GM23338 (cell line): ENCODE measurements around the gene GJB3. TPM values are rescaled to one million over a fixed set of nuclear protein-coding genes. Genes with fewer than 3 reads are reported as not detected.
"Not testable (repeated sequence)": the region's sequence is repeated elsewhere in the genome, so short reads cannot be mapped to it uniquely, and the experiment has no call there.

Source experiments
- ATAC-seq: fragments of 200-7000 bp; cut with Tn5 transposase; 3 replicates; pipeline ENCODE4 v1.9.1; 2020
- DNase-seq: peaks from one replicate; pipeline ENCODE4 v3.0.0-alpha.2; 2015; ENCODE audit warnings: low spot score
- H2AFZ ChIP-seq: fragments of 200-600 bp; sonication (generic); 2 replicates; pipeline ENCODE4 v1.8.0; 2016; ENCODE audit warnings: antibody characterized with exemption, mild to moderate bottlenecking, moderate library complexity
- H3F3A ChIP-seq: fragments of 200-600 bp; sonication (generic); replicated peaks from 2 replicates; pipeline ENCODE4 v1.8.0; 2017; ENCODE audit warnings: antibody characterized with exemption, mixed run types, low read depth
- H3K27ac ChIP-seq: fragments of 200-600 bp; sonication (generic); 2 replicates; pipeline ENCODE4 v1.6.1; 2016; ENCODE audit warnings: low read depth
- H3K27me3 ChIP-seq: fragments of 200-600 bp; sonication (generic); 2 replicates; pipeline ENCODE4 v1.8.0; 2016; ENCODE audit warnings: mild to moderate bottlenecking, mixed run types, moderate library complexity; ENCODE audit not compliant: insufficient read depth
- H3K36me3 ChIP-seq: fragments of 200-600 bp; sonication (generic); 2 replicates; pipeline ENCODE4 v1.8.0; 2016; ENCODE audit warnings: mild to moderate bottlenecking; ENCODE audit not compliant: insufficient read depth
- H3K4me1 ChIP-seq: fragments of 200-600 bp; sonication (generic); 2 replicates; pipeline ENCODE4 v1.8.0; 2016; ENCODE audit warnings: mild to moderate bottlenecking, moderate library complexity; ENCODE audit not compliant: insufficient read depth
- H3K4me2 ChIP-seq: fragments of 200-600 bp; sonication (generic); 2 replicates; pipeline ENCODE4 v1.7.1; 2017; ENCODE audit warnings: mixed run types
- H3K4me3 ChIP-seq: fragments of 200-600 bp; sonication (generic); 2 replicates; pipeline ENCODE4 v1.6.1; 2016; ENCODE audit warnings: mixed run types
- H3K79me2 ChIP-seq: fragments of 200-600 bp; sonication (generic); replicated peaks from 2 replicates; pipeline ENCODE4 v1.8.0; 2017; ENCODE audit warnings: mild to moderate bottlenecking; ENCODE audit not compliant: insufficient read depth
- H3K9me2 ChIP-seq: fragments of 200-600 bp; sonication (generic); 2 replicates; pipeline ENCODE4 v1.8.0; 2017; ENCODE audit not compliant: insufficient read depth
- H4K20me1 ChIP-seq: fragments of 200-600 bp; sonication (generic); replicated peaks from 2 replicates; pipeline ENCODE4 v1.8.0; 2017; ENCODE audit warnings: mild to moderate bottlenecking; ENCODE audit not compliant: insufficient read depth
- H3K27ac Mint-ChIP-seq: 2 replicates; pipeline ENCODE4 v1.8.0; 2020; ENCODE audit warnings: inconsistent platforms, mild to moderate bottlenecking, moderate library complexity, mixed read lengths
- H3K27me3 Mint-ChIP-seq: 3 replicates; pipeline ENCODE4 v1.8.0; 2022; ENCODE audit warnings: low read depth, mild to moderate bottlenecking, moderate library complexity, mixed read lengths, inconsistent platforms; ENCODE audit not compliant: insufficient read depth, poor library complexity
- H3K36me3 Mint-ChIP-seq: 3 replicates; pipeline ENCODE4 v1.8.0; 2021; ENCODE audit warnings: low read depth, mild to moderate bottlenecking, inconsistent platforms, moderate library complexity, mixed read lengths
- H3K4me1 Mint-ChIP-seq: 3 replicates; pipeline ENCODE4 v1.8.0; 2020; ENCODE audit warnings: mild to moderate bottlenecking, inconsistent platforms, mixed read lengths
- H3K4me3 Mint-ChIP-seq: 3 replicates; pipeline ENCODE4 v1.8.0; 2021; ENCODE audit warnings: moderate library complexity, mild to moderate bottlenecking, inconsistent platforms, mixed read lengths
- H3K9me3 Mint-ChIP-seq: 3 replicates; pipeline ENCODE4 v1.8.0; 2020; ENCODE audit warnings: moderate library complexity, mild to moderate bottlenecking, inconsistent platforms, mixed read lengths
- ETS1 ChIP-seq: IDR thresholded peaks from 2 replicates; pipeline ENCODE4 v1.6.1; 2016; ENCODE audit warnings: antibody characterized with exemption
- EZH2 ChIP-seq: fragments of 200-600 bp; sonication (generic); IDR thresholded peaks from one replicate; pipeline ENCODE4 v1.8.0; 2017; ENCODE audit warnings: antibody characterized with exemption, mild to moderate bottlenecking, low read depth; ENCODE audit not compliant: unreplicated experiment
- NANOG ChIP-seq: IDR thresholded peaks from 2 replicates; pipeline ENCODE4 v1.6.1; 2016; ENCODE audit warnings: antibody characterized with exemption, borderline replicate concordance
- POLR2AphosphoS5 ChIP-seq: IDR thresholded peaks from 2 replicates; pipeline ENCODE4 v1.6.1; 2016; ENCODE audit warnings: antibody characterized with exemption, low read depth
- ZNF462 ChIP-seq: fragments of 250-450 bp; sonication (Bioruptor Pico); IDR thresholded peaks from 2 replicates; pipeline ENCODE4 v1.5.0; 2020; ENCODE audit warnings: mild to moderate bottlenecking, moderate library complexity
- long read RNA-seq: library from polyadenylated mRNA; unstranded; transcript quantifications from one replicate; pipeline ENCODE4 v2.0.0, GENCODE V29; 2020; ENCODE audit not compliant: unreplicated experiment
- polyA plus RNA-seq: library from polyadenylated mRNA; unstranded; fragments of >200 nt; fragmentation: Nextera tagmentation; extraction: Ambion mirVana; gene quantifications from 2 replicates; pipeline ENCODE4 v1.2.1, GENCODE V29; 2016
- total RNA-seq: library from RNA; depleted of rRNA; stranded (reverse); fragments of >200 nt; shearing (Covaris generic); gene quantifications from 2 replicates; pipeline ENCODE4 v1.2.3, GENCODE V29; 2014; rRNA removed
- TF ChIP-seq, protein P1 (sequence below), 2 experiments: fragments of 200-600 bp in 1 of 2; sonication (generic) in 1 of 2; conservative IDR thresholded peaks; 2 replicates each; pipeline versions ENCODE4 v1.5.1 to v1.6.1; 2016 to 2017; ENCODE audit warnings: antibody characterized with exemption in 2 of 2, low read depth in 2 of 2, mild to moderate bottlenecking in 2 of 2, moderate library complexity in 1 of 2

GJB3 gene
- total RNA-seq (0.31 and 0.50 TPM in 2 replicates), polyA plus RNA-seq (0.26 and 0.47 TPM in 2 replicates)
- long read RNA-seq = 0 reads

DNA sequence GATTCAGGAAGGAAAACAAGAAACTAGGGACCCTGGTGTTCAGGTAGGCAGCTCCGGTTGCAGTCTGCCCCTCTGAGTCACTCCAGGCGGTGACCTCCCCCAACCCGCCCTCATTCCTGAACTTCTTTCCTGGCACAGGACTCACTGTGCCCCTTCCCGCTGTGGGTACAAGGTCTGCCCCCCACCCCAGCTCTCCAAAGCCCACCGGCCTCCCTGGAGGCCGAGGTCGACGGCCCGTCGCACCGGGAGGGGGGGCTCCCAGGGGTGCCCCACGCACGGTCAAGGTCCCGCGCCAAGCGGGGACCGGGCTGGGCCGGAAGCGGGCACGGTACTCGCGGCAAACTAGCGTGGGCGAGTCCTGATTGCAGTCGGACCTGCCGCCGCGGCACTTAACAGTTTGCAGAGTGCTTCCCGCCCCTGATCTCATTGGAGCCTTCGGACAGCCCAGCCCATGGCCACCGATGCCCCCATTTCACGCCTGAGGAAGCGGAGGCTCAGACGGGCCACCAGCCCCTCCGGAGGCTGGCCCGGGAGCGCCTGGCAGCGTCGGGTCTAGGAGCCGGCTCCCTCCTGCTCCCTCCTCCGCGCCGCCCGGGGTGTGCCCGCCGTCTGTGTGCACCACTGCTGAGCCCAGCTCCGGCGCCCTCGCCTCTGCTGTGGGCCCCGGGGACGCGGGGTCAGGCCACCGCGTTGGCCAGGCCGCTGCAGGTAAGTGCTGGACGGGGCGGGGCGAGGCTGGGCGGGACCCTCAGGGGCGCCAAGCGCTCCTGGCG is at the start of gene GJB3:
Gene GJB3, plus strand, starts transcription at position 144 of the 773 bp plus-strand sequence. CDS start 3,549 bp downstream, outside the sequence.
- H3K4me2 ChIP-seq = peak within 1 kb of the TSS; percentile 93
- peak; percentile 74 for ATAC-seq
- H3K27ac Mint-ChIP-seq = no peak within 1 kb of the TSS
- TF ChIP-seq EZH2 (peak; percentile 20), POLR2AphosphoS5 (peak; percentile 41; the same call in 1 of the 2 replicates), NANOG (no peak), ETS1 (no peak)
- H3F3A ChIP-seq = no peaks in the 10 kb centered on the region
- H3K79me2 ChIP-seq = no peaks in the 10 kb centered on the region
- H3K4me1 Mint-ChIP-seq = peaks cover 7% of the 10 kb centered on the region
- no peaks in the 10 kb centered on the region for H3K9me3 Mint-ChIP-seq
- no peaks in the 10 kb centered on the region for H3K36me3 ChIP-seq
- H2AFZ ChIP-seq = peak within 1 kb of the TSS; percentile 100
- H3K27ac ChIP-seq = no peak within 1 kb of the TSS
- H3K27me3 Mint-ChIP-seq = peaks cover 26% of the 10 kb centered on the region
- peaks cover 4% of the 10 kb centered on the region for H3K4me1 ChIP-seq
- peak; percentile 71 for DNase-seq
- no peaks in the 10 kb centered on the region for H3K9me2 ChIP-seq
- H3K36me3 Mint-ChIP-seq = no peaks in the 10 kb centered on the region
- peak within 1 kb of the TSS; percentile 85 for H3K4me3 ChIP-seq
- H3K27me3 ChIP-seq = peaks cover 37% of the 10 kb centered on the region
- no peaks in the 10 kb centered on the region for H4K20me1 ChIP-seq
- peak within 1 kb of the TSS; percentile 71 for H3K4me3 Mint-ChIP-seq

DNA sequence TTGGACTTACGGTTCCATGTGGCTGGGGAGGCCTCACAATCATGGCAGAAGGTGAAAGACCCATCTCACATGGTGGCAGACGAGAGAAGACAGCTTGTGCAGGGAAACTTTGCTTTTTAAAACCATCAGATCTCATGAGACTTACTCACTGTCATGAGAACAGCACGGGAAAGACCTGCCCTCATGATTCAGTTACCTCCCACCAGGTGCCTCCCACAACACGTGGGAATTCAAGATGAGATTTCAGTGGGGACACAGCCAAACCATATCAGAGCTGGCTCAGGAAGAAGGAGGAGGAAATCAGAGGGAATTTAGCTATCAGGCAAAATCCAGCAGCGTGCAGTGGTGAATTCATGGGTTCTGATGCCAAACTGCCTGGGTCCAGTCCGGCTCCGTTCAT is 48.2 kb upstream of the GJB3 start:
- H3K4me3 ChIP-seq, DNase-seq, ATAC-seq, H3K9me3 Mint-ChIP-seq, H3K36me3 Mint-ChIP-seq, H3K27me3 Mint-ChIP-seq, H2AFZ ChIP-seq, H3K4me1 ChIP-seq, H3K9me2 ChIP-seq, H3K27me3 ChIP-seq, H3K4me3 Mint-ChIP-seq, H3K27ac Mint-ChIP-seq, H3K4me2 ChIP-seq, H3K79me2 ChIP-seq, H3K36me3 ChIP-seq, H3K4me1 Mint-ChIP-seq, H3K27ac ChIP-seq, H3F3A ChIP-seq, H4K20me1 ChIP-seq: not testable (repeated sequence)

GRCh38 chr1:34736692-34737091 is 44.3 kb upstream of the GJB3 start:
- Mint-ChIP-seq H3K4me1 (peaks cover 16% of the 10 kb centered on the region), H3K27me3 (peaks cover 6% of the 10 kb centered on the region), H3K4me3 (no peak overlapping the region), H3K9me3 (no peaks in the 10 kb centered on the region), H3K36me3 (no peaks in the 10 kb centered on the region), H3K27ac (no peak overlapping the region)
- Histone ChIP-seq H3K4me1 (no peaks in the 10 kb centered on the region; the same call in 1 of the 2 replicates), H3K9me2 (no peaks in the 10 kb centered on the region), H3K4me3 (no peak overlapping the region), H3K27me3 (no peaks in the 10 kb centered on the region), H3K4me2 (no peak overlapping the region), H4K20me1 (no peaks in the 10 kb centered on the region), H2AFZ (no peak overlapping the region), H3K79me2 (no peaks in the 10 kb centered on the region), H3K27ac (no peak overlapping the region), H3K36me3 (no peaks in the 10 kb centered on the region), H3F3A (no peaks in the 10 kb centered on the region)
- ATAC-seq (no peak), DNase-seq (no peak)
- TF ChIP-seq, protein P1, sequence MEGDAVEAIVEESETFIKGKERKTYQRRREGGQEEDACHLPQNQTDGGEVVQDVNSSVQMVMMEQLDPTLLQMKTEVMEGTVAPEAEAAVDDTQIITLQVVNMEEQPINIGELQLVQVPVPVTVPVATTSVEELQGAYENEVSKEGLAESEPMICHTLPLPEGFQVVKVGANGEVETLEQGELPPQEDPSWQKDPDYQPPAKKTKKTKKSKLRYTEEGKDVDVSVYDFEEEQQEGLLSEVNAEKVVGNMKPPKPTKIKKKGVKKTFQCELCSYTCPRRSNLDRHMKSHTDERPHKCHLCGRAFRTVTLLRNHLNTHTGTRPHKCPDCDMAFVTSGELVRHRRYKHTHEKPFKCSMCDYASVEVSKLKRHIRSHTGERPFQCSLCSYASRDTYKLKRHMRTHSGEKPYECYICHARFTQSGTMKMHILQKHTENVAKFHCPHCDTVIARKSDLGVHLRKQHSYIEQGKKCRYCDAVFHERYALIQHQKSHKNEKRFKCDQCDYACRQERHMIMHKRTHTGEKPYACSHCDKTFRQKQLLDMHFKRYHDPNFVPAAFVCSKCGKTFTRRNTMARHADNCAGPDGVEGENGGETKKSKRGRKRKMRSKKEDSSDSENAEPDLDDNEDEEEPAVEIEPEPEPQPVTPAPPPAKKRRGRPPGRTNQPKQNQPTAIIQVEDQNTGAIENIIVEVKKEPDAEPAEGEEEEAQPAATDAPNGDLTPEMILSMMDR (conservative IDR thresholded peaks at IDR 0.05; ENCODE audit: low read depth in 2 of 2) = no peak
- no peak for TF ChIP-seq ZNF462 (CRISPR knock-in tag)
- TF ChIP-seq EZH2 = no peak
